Activated naive CD4-positive, alpha-beta T cell treated with anti-CD3 and anti-CD28 coated beads for 36 hours (primary cell): ENCODE measurements around the gene OR4F6. TPM values are rescaled to one million over a fixed set of nuclear protein-coding genes. Genes with fewer than 3 reads are reported as not detected.
"Not testable (repeated sequence)": the region's sequence is repeated elsewhere in the genome, so short reads cannot be mapped to it uniquely, and the experiment has no call there.

Experiments used
- CTCF ChIA-PET: fragments of 350-600 bp; sonication (Branson Sonifier 250); formaldehyde crosslinking; loops from one replicate; lab custom pipeline; 2021; ENCODE audit warnings: antibody characterized with exemption; lab: Charles Lee
- DNase-seq: peaks from one replicate; pipeline ENCODE4 v3.0.0-alpha.2; 2020
- H3K27ac Mint-ChIP-seq: one replicate; pipeline ENCODE4 v1.8.0; 2021; ENCODE audit warnings: mild to moderate bottlenecking, mixed read lengths
- H3K27me3 Mint-ChIP-seq: one replicate; pipeline ENCODE4 v1.8.0; 2021; ENCODE audit warnings: low read depth, mixed read lengths
- H3K36me3 Mint-ChIP-seq: one replicate; pipeline ENCODE4 v1.8.0; 2021; ENCODE audit warnings: low read depth, mixed read lengths
- H3K4me1 Mint-ChIP-seq: one replicate; pipeline ENCODE4 v1.8.0; 2021; ENCODE audit warnings: low read depth, mixed read lengths
- H3K4me3 Mint-ChIP-seq: one replicate; pipeline ENCODE4 v1.8.0; 2021; ENCODE audit warnings: mild to moderate bottlenecking, moderate library complexity, mixed read lengths
- H3K9me3 Mint-ChIP-seq: one replicate; pipeline ENCODE4 v1.8.0; 2021; ENCODE audit warnings: mixed read lengths
- intact Hi-C: fragments of 100-400 bp; cut with micrococcal nuclease; formaldehyde crosslinking; loops from one replicate; pipeline ENCODE4 v1.15.1; 2023
- total RNA-seq, 2 experiments: library from RNA; stranded (reverse); gene quantifications; one replicate each; pipeline ENCODE4 v1.2.3, GENCODE V29; 2021

Gene OR4F6
- total RNA-seq = not detected

GRCh38 chr15:101803209-101803608 is at the start of gene OR4F6:
Gene OR4F6, plus strand, starts transcription at chr15:101803509. Its CDS starts 2,211 bp downstream, at chr15:101805720.
- CTCF ChIA-PET = interaction anchor here (0.6 kb wide), 2 partner anchors 34 to 164 kb away, joined by 4 read pairs; no protein-coding TSS in a partner anchor
- Mint-ChIP-seq H3K27me3 (peaks cover 9% of the 10 kb centered on the region), H3K9me3 (no peaks in the 10 kb centered on the region), H3K4me1 (no peaks in the 10 kb centered on the region), H3K4me3 (no peak within 1 kb of the TSS), H3K27ac (no peak within 1 kb of the TSS), H3K36me3 (no peaks in the 10 kb centered on the region)
- intact Hi-C loops = no loop called here
- DNase-seq = no peak

- intact Hi-C loops, H3K4me1 Mint-ChIP-seq, H3K4me3 Mint-ChIP-seq, DNase-seq, CTCF ChIA-PET, H3K9me3 Mint-ChIP-seq, H3K36me3 Mint-ChIP-seq, H3K27me3 Mint-ChIP-seq, H3K27ac Mint-ChIP-seq: not testable (repeated sequence)
Measured at GRCh38 chr15:101764669-101765339, 38.5 kb upstream of the OR4F6 start.

GRCh38 chr15:101765340-101765671 is 38.0 kb upstream of the OR4F6 start:
- DNase-seq, H3K36me3 Mint-ChIP-seq, intact Hi-C loops, H3K9me3 Mint-ChIP-seq, CTCF ChIA-PET, H3K27me3 Mint-ChIP-seq, H3K27ac Mint-ChIP-seq, H3K4me3 Mint-ChIP-seq, H3K4me1 Mint-ChIP-seq: not testable (repeated sequence)

DNA sequence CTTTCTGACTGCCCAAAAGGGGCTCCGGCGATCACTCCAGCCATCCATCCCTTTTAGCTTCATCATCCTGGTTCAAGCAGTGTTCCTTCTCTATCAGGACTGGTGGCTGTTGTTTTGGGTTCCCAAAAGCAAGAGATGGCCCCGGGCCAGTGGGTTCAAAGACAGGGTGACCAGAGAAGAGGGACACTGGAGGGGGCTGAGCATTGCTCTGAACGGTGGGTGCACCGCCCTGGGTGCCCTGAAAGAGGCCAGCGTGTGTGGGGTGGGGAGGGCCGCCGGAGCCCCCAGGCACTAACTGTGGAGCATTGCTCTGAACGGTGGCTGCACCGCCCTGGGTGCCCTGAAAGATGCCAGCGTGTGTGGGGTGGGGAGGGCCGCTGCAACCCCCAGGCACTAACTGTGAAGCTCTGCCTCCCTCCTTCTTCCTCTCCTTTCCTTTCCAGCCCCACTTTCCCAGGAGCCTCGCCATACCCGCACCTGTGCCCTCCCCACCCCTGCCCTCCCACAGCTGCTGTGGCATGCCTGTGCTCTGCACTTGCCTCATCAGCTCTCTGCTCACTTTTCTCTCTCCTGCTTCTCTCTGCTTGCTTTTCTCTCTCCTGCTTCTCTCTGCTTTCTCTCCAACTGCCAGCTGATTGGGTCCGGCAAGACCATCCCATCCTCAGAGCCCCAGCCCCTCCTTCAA is 37.4 kb upstream of the OR4F6 start:
- intact Hi-C loops = no loop called here
- Mint-ChIP-seq H3K4me3 (no peak overlapping the region), H3K27me3 (no peaks in the 10 kb centered on the region), H3K27ac (no peak overlapping the region), H3K4me1 (no peaks in the 10 kb centered on the region), H3K9me3 (no peaks in the 10 kb centered on the region), H3K36me3 (no peaks in the 10 kb centered on the region)
- DNase-seq = no peak
- CTCF ChIA-PET = no interaction called here

GRCh38 chr15:101767083-101767640 is 36.1 kb upstream of the OR4F6 start:
- not testable (repeated sequence) for H3K4me3 Mint-ChIP-seq

DNA sequence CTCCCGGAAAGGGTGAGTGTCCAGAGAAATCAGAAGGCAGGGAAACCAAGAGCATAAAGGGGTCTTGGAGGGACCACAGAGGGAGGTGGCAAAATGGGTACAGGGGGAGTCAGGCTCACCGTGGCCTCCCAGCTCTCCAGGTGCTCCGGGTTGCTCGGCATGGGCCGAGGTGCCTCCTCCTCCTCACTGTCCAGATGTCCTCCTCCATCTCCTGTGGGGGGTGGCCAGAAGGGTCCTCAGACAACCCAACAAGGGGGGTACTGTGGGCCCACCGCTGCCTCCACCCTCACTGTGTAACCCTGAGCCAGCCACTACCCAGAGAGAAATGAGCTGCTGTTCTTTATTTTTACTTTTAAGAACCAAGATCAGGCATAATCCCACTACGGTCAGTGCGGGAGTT is 30.4 kb upstream of the OR4F6 start:
- no peak overlapping the region for H3K4me3 Mint-ChIP-seq
- CTCF ChIA-PET = interaction anchor here (0.5 kb wide), 1 partner anchor 484 kb away, joined by 3 read pairs; no protein-coding TSS in a partner anchor
- no peaks in the 10 kb centered on the region for H3K27me3 Mint-ChIP-seq
- H3K36me3 Mint-ChIP-seq = no peaks in the 10 kb centered on the region
- no peak for DNase-seq
- no peaks in the 10 kb centered on the region for H3K4me1 Mint-ChIP-seq
- H3K9me3 Mint-ChIP-seq = no peaks in the 10 kb centered on the region
- intact Hi-C loops = no loop called here
- no peak overlapping the region for H3K27ac Mint-ChIP-seq

More at GRCh38 chr15:101767083-101767640, 36.1 kb upstream of the OR4F6 start:
- H3K4me1 Mint-ChIP-seq, DNase-seq, intact Hi-C loops, H3K27ac Mint-ChIP-seq, CTCF ChIA-PET, H3K27me3 Mint-ChIP-seq, H3K36me3 Mint-ChIP-seq, H3K9me3 Mint-ChIP-seq: not testable (repeated sequence)

DNA sequence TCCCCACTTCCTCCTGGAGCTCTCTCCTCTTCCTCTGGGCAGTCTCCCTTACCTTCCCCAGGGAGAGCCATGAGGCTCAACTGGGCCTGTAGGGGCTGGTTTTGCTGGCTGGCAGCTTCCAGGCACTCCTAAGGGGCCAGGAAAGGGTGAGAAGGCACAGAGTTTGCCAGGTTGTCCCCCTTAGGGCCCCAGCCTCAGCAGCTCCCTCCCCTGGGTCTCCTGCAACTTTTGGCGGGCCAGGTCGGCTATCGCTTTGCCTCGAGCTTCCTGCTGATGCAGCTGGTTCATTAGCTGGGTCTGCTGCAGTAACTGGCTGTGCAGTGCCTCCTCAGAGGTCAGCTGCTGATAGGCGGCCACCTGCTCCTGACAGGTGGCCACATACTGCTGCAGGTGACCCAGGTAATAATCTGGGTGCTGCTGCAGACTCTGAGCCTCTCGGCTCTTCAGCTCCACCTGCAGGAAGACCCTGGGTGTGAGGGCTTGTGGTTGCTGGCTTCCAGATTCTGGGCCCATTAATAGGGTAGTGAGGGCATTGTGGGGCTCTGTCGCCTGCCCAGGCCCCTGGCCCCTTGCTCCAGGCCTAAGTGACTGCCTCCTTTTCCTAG is 29.7 kb upstream of the OR4F6 start:
- no peaks in the 10 kb centered on the region for H3K27me3 Mint-ChIP-seq
- no peaks in the 10 kb centered on the region for H3K36me3 Mint-ChIP-seq
- peak; percentile 29 for DNase-seq
- intact Hi-C loops = no loop called here
- no peaks in the 10 kb centered on the region for H3K4me1 Mint-ChIP-seq
- no peak overlapping the region for H3K27ac Mint-ChIP-seq
- no peaks in the 10 kb centered on the region for H3K9me3 Mint-ChIP-seq
- H3K4me3 Mint-ChIP-seq = no peak overlapping the region
- CTCF ChIA-PET = no interaction called here

GRCh38 chr15:101775136-101775535 is 28.2 kb upstream of the OR4F6 start:
- Mint-ChIP-seq H3K27ac (no peak overlapping the region), H3K36me3 (no peaks in the 10 kb centered on the region), H3K4me3 (no peak overlapping the region), H3K27me3 (peaks cover 1% of the 10 kb centered on the region), H3K9me3 (no peaks in the 10 kb centered on the region), H3K4me1 (no peaks in the 10 kb centered on the region)
- intact Hi-C loops = no loop called here
- DNase-seq = no peak
- CTCF ChIA-PET = no interaction called here

- H3K9me3 Mint-ChIP-seq, H3K4me1 Mint-ChIP-seq, H3K4me3 Mint-ChIP-seq, H3K36me3 Mint-ChIP-seq, H3K27ac Mint-ChIP-seq, CTCF ChIA-PET, DNase-seq, intact Hi-C loops, H3K27me3 Mint-ChIP-seq: not testable (repeated sequence)
Measured at GRCh38 chr15:101778576-101778975, 24.7 kb upstream of the OR4F6 start.

- H3K27ac Mint-ChIP-seq, intact Hi-C loops, DNase-seq, H3K36me3 Mint-ChIP-seq, H3K4me1 Mint-ChIP-seq, H3K27me3 Mint-ChIP-seq, CTCF ChIA-PET, H3K4me3 Mint-ChIP-seq, H3K9me3 Mint-ChIP-seq: not testable (repeated sequence)
Measured at GRCh38 chr15:101780225-101780624, 23.1 kb upstream of the OR4F6 start.

- no peaks in the 10 kb centered on the region for H3K9me3 Mint-ChIP-seq
- CTCF ChIA-PET = no interaction called here
- no peaks in the 10 kb centered on the region for H3K4me1 Mint-ChIP-seq
- H3K27ac Mint-ChIP-seq = no peak overlapping the region
- H3K36me3 Mint-ChIP-seq = no peaks in the 10 kb centered on the region
- intact Hi-C loops = no loop called here
- H3K27me3 Mint-ChIP-seq = peaks cover 2% of the 10 kb centered on the region
- no peak overlapping the region for H3K4me3 Mint-ChIP-seq
- no peak for DNase-seq
Measured at GRCh38 chr15:101781928-101782327, 21.4 kb upstream of the OR4F6 start.

DNA sequence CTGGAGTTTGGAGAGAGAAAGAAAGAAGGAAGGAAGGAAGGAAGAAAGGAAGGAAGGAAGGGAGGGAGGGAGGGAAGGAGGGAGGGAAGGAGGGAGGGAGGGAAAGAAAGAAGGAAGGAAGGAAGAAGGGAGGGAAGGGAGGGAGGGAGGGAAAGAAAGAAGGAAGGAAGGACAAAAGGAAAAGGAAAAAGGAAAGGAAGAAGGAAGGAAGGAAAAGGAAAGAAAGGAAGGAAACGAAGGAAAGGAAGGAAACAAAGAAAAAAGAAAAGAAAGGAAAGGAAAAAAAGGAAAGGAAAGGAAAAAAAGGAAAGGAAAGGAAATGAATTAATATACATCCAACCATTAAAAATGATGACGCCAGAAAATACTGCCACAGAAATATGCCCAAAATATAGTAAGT is 18.7 kb upstream of the OR4F6 start:
- intact Hi-C loops = no loop called here
- H3K36me3 Mint-ChIP-seq = no peaks in the 10 kb centered on the region
- H3K9me3 Mint-ChIP-seq = no peaks in the 10 kb centered on the region
- DNase-seq = no peak
- CTCF ChIA-PET = no interaction called here
- H3K4me1 Mint-ChIP-seq = no peaks in the 10 kb centered on the region
- H3K27ac Mint-ChIP-seq = no peak overlapping the region
- H3K4me3 Mint-ChIP-seq = no peak overlapping the region
- H3K27me3 Mint-ChIP-seq = peaks cover 2% of the 10 kb centered on the region
